HepG2 (cell line): ENCODE results near the gene OCIAD2. TPM values are rescaled to one million over a fixed set of nuclear protein-coding genes. Genes with fewer than 3 reads are reported as not detected.

ENCODE experiments used
- ATAC-seq: fragments of 200-7000 bp; cut with Tn5 transposase; 3 replicates; pipeline ENCODE4 v1.9.1; 2020; ENCODE audit warnings: mild to moderate bottlenecking, moderate library complexity
- BruUV-seq: library from RNA; stranded (reverse); fragments of 400-500 nt; replicated peaks from 2 replicates; lab custom pipeline; 2021; lab: Mats Ljungman, UMichigan
- CTCF ChIA-PET: fragments of 300-600 bp; formaldehyde crosslinking; extraction: SDS; loops from one replicate; lab custom pipeline; 2021; ENCODE audit warnings: low total read pairs, inconsistent platforms, low intra/inter-chr PET ratio; lab: Yijun Ruan, JAX
- POLR2A ChIA-PET: fragments of 350-600 bp; sonication (Branson Sonifier 250); formaldehyde crosslinking; loops from one replicate; lab custom pipeline; 2020; ENCODE audit warnings: antibody characterized with exemption, inconsistent platforms; lab: Yijun Ruan, JAX
- DNase-seq: peaks from one replicate; pipeline ENCODE4 v3.0.0-alpha.2; 2015; ENCODE audit warnings: low spot score
- FAIRE-seq: peaks from 3 replicates; lab custom pipeline; 2011; peaks lifted over from hg19 to GRCh38; lab: Jason Lieb, UNC
- H2AFZ ChIP-seq: one replicate; pipeline ENCODE4 v1.6.1; 2011; ENCODE audit warnings: low read length, inconsistent platforms
- H3K27ac ChIP-seq: fragments of 300-600 bp; 3 replicates; pipeline ENCODE4 v1.8.0; 2011; ENCODE audit warnings: mixed run types, mild to moderate bottlenecking, mixed read lengths, low read length, inconsistent platforms; ENCODE audit not compliant: insufficient read depth; ENCODE audit errors: extremely low read length
- H3K27me3 ChIP-seq, 2 experiments: fragments of 200-600 bp in 1 of 2; 2 replicates in 1 of 2; 3 replicates in 1 of 2; pipeline versions ENCODE4 v1.6.0 to v1.8.0; 2011; ENCODE audit warnings: low read length in 2 of 2, mild to moderate bottlenecking in 2 of 2, moderate library complexity in 2 of 2, inconsistent platforms in 1 of 2; ENCODE audit not compliant: insufficient read depth in 2 of 2, control insufficient read depth in 1 of 2
- H3K36me3 ChIP-seq, 2 experiments: fragments of 200-600 bp in 1 of 2; replicated peaks in 1 of 2; 2 replicates in 1 of 2; 3 replicates in 1 of 2; pipeline versions ENCODE4 v1.5.1 to v1.8.0; 2011; ENCODE audit warnings: low read length in 2 of 2, inconsistent platforms in 1 of 2; ENCODE audit not compliant: insufficient read depth in 2 of 2, control insufficient read depth in 1 of 2
- H3K4me1 ChIP-seq: 2 replicates; pipeline ENCODE4 v1.5.1; 2012; ENCODE audit warnings: low read length, inconsistent platforms; ENCODE audit not compliant: insufficient read depth
- H3K4me2 ChIP-seq: 2 replicates; pipeline ENCODE4 v1.6.0; 2011; ENCODE audit warnings: low read depth, low read length, inconsistent platforms
- H3K4me3 ChIP-seq, 3 experiments: fragments of 200-600 bp in 1 of 3; sonication (generic), shearing (Covaris generic) in 1 of 3; replicated peaks in 1 of 3; 2 replicates each; pipeline ENCODE4 v1.5.1; 2011 to 2016; ENCODE audit warnings: low read length in 3 of 3, inconsistent platforms in 2 of 3, low read depth in 2 of 3, mild to moderate bottlenecking in 2 of 3, control low read depth in 1 of 3, mixed read lengths in 1 of 3; ENCODE audit not compliant: insufficient read depth in 1 of 3
- H3K79me2 ChIP-seq: one replicate; pipeline ENCODE4 v1.6.1; 2011; ENCODE audit warnings: low read length, inconsistent platforms; ENCODE audit not compliant: insufficient read depth
- H3K9ac ChIP-seq: 2 replicates; pipeline ENCODE4 v1.6.0; 2011; ENCODE audit warnings: mild to moderate bottlenecking, low read depth, low read length, inconsistent platforms; ENCODE audit not compliant: insufficient read depth
- H3K9me3 ChIP-seq: 2 replicates; pipeline ENCODE4 v1.5.1; 2012; ENCODE audit warnings: mild to moderate bottlenecking, low read length
- H4K20me1 ChIP-seq: 2 replicates; pipeline ENCODE4 v1.6.0; 2011; ENCODE audit warnings: inconsistent platforms, mild to moderate bottlenecking, low read length, moderate library complexity; ENCODE audit not compliant: insufficient read depth
- ELF4 ChIP-seq: sonication (generic); formaldehyde crosslinking; IDR thresholded peaks from 2 replicates; pipeline ENCODE4 v1.5.0; 2020; ENCODE audit warnings: missing genetic modification reagents, mild to moderate bottlenecking, moderate library complexity, borderline replicate concordance
- GATAD1 ChIP-seq: IDR thresholded peaks from 2 replicates; pipeline ENCODE4 v1.6.1; 2016; ENCODE audit warnings: missing genetic modification reagents, missing compliant biosample characterization
- HOXA3 ChIP-seq: sonication (generic); formaldehyde crosslinking; IDR thresholded peaks from 2 replicates; pipeline ENCODE4 v1.5.0; 2020; ENCODE audit warnings: missing genetic modification reagents
- MIXL1 ChIP-seq: IDR thresholded peaks from 2 replicates; pipeline ENCODE4 v1.6.1; 2016
- ONECUT2 ChIP-seq: sonication (generic); formaldehyde crosslinking; IDR thresholded peaks from 2 replicates; pipeline ENCODE4 v1.4.0; 2020; ENCODE audit warnings: missing genetic modification reagents
- POLR2G ChIP-seq: fragments of 200-400 bp; formaldehyde crosslinking; IDR thresholded peaks from 2 replicates; pipeline ENCODE4 v1.6.1; 2018; ENCODE audit warnings: mild to moderate bottlenecking, low read depth, low read length, moderate library complexity
- RNF219 ChIP-seq: sonication (generic); formaldehyde crosslinking; IDR thresholded peaks from 2 replicates; pipeline ENCODE4 v1.5.0; 2020; ENCODE audit warnings: mild to moderate bottlenecking, missing genetic modification reagents
- TMF1 ChIP-seq: sonication (generic); formaldehyde crosslinking; IDR thresholded peaks from 2 replicates; pipeline ENCODE4 v1.8.1; 2022; ENCODE audit warnings: low read depth, missing genetic modification reagents
- ZNF224 ChIP-seq: sonication (generic); formaldehyde crosslinking; IDR thresholded peaks from 2 replicates; pipeline ENCODE4 v1.5.0; 2020; ENCODE audit warnings: mild to moderate bottlenecking, missing genetic modification reagents
- ZNF225 ChIP-seq: sonication (generic); formaldehyde crosslinking; IDR thresholded peaks from 2 replicates; pipeline ENCODE4 v1.4.0; 2020; ENCODE audit warnings: mild to moderate bottlenecking, missing genetic modification reagents
- ZNF460 ChIP-seq: sonication (generic); formaldehyde crosslinking; IDR thresholded peaks from 2 replicates; pipeline ENCODE4 v1.5.1; 2020; ENCODE audit warnings: missing genetic modification reagents, mild to moderate bottlenecking, borderline replicate concordance
- ZNF780A ChIP-seq: sonication (generic); formaldehyde crosslinking; IDR thresholded peaks from 2 replicates; pipeline ENCODE4 v1.8.0; 2022; ENCODE audit warnings: mild to moderate bottlenecking, missing genetic modification reagents, moderate library complexity
- WGBS: methylation state at CpG from one replicate; pipeline ENCODE4 v1.1.6; 2017; ENCODE audit warnings: low lambda C conversion rate; 5-methylcytosine and 5-hydroxymethylcytosine counted together
- in situ Hi-C: cut with HindIII; loops from 2 replicates; pipeline ENCODE4 v1.10.0; 2017; ENCODE audit warnings: low pct_unique_long_range_greater_than_20kb; ENCODE audit not compliant: extremely low pct_ligation_motif_present
- intact Hi-C: fragments of 100-400 bp; cut with micrococcal nuclease; formaldehyde crosslinking; loops from one replicate; pipeline ENCODE4 v1.10.0; 2022; ENCODE audit not compliant: unreplicated experiment
- polyA plus RNA-seq, 8 experiments: library from polyadenylated mRNA; depleted of rRNA in 3 of 8; stranded (reverse) in 7 of 8; unstranded in 1 of 8; fragments of >200 nt; fragmentation: Illumina TruSeq in 4 of 8; extraction: Trizol in 4 of 8; gene quantifications; 2 replicates each; pipeline versions ENCODE4 v1.2.1 to v1.2.3, GENCODE V29; 2011 to 2016; ENCODE audit warnings: low read depth in 4 of 8, missing spikeins in 1 of 8, mixed read lengths in 1 of 8; ENCODE audit not compliant: insufficient read depth in 1 of 8
- total RNA-seq, 5 experiments: library from RNA; depleted of rRNA; stranded (reverse); fragments of >200 nt; fragmentation: Illumina TruSeq; extraction: Trizol; gene quantifications; 2 replicates each; pipeline ENCODE4 v1.2.3, GENCODE V29; 2016; ENCODE audit warnings: low read depth in 1 of 5
- TF ChIP-seq, protein P1 (sequence below): sonication (generic); formaldehyde crosslinking; IDR thresholded peaks from 2 replicates; pipeline ENCODE4 v1.4.0; 2020; ENCODE audit warnings: missing genetic modification reagents, borderline replicate concordance

The OCIAD2 gene
- total and polyA plus RNA-seq, 2 of the 13 experiments (the other 11 are each of a cell fraction or from before 2014, with no cell fraction given): not detected

- Histone ChIP-seq H3K79me2 (no peaks in the 10 kb centered on the region), H3K9ac (no peak overlapping the region), H3K4me1 (no peaks in the 10 kb centered on the region), H2AFZ (no peak overlapping the region), H3K27me3 (no peaks in the 10 kb centered on the region), H3K9me3 (no peaks in the 10 kb centered on the region), H3K27ac (no peak overlapping the region), H3K36me3 (no peaks in the 10 kb centered on the region), H3K4me3 (no peak overlapping the region), H4K20me1 (no peaks in the 10 kb centered on the region), H3K4me2 (no peak overlapping the region)
- no peak for FAIRE-seq
- CTCF ChIA-PET: no interaction called here
- WGBS: 64% methylated on average over 3 of the region's 3 CpGs
- no peak for ATAC-seq
- TF ChIP-seq ZNF225 (CRISPR knock-in tag) (no peak), MIXL1 (CRISPR knock-in tag) (no peak), POLR2G (no peak), ZNF224 (no peak), ONECUT2 (CRISPR knock-in tag) (no peak), RNF219 (CRISPR knock-in tag) (no peak), ZNF460 (CRISPR knock-in tag) (no peak), TMF1 (CRISPR knock-in tag) (no peak), ELF4 (CRISPR knock-in tag) (no peak), ZNF780A (no peak), HOXA3 (CRISPR knock-in tag) (no peak), GATAD1 (CRISPR knock-in tag) (no peak)
- TF ChIP-seq, protein P1, sequence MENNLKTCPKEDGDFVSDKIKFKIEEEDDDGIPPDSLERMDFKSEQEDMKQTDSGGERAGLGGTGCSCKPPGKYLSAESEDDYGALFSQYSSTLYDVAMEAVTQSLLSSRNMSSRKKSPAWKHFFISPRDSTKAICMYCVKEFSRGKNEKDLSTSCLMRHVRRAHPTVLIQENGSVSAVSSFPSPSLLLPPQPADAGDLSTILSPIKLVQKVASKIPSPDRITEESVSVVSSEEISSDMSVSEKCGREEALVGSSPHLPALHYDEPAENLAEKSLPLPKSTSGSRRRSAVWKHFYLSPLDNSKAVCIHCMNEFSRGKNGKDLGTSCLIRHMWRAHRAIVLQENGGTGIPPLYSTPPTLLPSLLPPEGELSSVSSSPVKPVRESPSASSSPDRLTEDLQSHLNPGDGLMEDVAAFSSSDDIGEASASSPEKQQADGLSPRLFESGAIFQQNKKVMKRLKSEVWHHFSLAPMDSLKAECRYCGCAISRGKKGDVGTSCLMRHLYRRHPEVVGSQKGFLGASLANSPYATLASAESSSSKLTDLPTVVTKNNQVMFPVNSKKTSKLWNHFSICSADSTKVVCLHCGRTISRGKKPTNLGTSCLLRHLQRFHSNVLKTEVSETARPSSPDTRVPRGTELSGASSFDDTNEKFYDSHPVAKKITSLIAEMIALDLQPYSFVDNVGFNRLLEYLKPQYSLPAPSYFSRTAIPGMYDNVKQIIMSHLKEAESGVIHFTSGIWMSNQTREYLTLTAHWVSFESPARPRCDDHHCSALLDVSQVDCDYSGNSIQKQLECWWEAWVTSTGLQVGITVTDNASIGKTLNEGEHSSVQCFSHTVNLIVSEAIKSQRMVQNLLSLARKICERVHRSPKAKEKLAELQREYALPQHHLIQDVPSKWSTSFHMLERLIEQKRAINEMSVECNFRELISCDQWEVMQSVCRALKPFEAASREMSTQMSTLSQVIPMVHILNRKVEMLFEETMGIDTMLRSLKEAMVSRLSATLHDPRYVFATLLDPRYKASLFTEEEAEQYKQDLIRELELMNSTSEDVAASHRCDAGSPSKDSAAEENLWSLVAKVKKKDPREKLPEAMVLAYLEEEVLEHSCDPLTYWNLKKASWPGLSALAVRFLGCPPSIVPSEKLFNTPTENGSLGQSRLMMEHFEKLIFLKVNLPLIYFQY (CRISPR knock-in tag): no peak
- BruUV-seq: no TSS peak
- intact Hi-C loops: no loop called here
- in situ Hi-C loops: no loop called here
- DNase-seq: no peak
- POLR2A ChIA-PET: interaction anchor here (1.6 kb wide), 1 partner anchor 31 kb away, joined by 3 read pairs; the partner anchor contains the start of gene OCIAD1
Measured at GRCh38 chr4:48862038-48862437, 44.5 kb downstream of the OCIAD2 start.
